Measurements from ENCODE around the gene WIPF3. TPM values are rescaled to one million over a fixed set of nuclear protein-coding genes. Genes with fewer than 3 reads are reported as not detected.

The WIPF3 gene
- 4.1 TPM for total RNA-seq

DNA sequence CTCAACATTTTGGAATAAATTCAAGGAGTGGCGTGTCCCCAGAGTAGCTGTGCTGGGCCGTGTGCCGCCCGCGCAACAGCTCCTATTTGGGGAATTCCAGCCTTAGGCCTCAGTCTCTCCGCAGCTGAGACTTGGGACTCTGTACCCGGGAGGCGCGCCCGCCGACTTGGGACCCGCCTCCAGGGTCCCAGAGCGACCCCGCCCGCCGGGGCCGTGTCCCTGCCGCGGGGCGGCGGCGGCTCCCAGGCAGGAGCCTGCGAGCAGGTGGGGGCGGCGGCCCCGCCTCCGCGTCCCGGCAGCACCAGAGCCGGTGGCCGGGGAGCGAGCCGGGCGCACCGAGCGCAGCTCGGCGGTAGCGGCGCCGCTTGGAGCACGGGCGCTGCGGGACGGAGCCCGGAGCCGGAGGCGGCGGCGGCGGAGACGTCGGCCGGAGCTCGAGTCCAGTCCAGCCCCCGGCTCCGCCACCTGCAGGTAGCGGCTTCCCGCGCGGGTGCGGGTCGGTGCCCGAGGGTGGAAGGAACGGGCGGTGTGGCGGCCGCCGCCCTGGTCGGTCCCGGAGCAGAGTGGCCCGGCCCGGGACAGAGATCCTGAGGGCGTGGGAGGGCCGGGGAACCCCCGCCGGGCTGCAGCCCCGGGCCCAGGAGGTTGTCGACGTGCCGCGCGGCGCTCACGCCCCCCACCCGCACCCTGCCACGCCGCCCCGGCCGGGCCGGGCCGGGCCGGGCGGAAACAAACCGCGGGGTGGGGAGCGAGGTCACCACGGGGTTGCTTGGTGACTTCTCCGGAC, at the start of gene WIPF3:
WIPF3 (plus strand) TSS at position 301 of the 787 bp plus-strand sequence. CDS start 28,217 bp downstream, outside the sequence.
- FAIRE-seq = no peak
- peak; percentile 37 to 46 for DNase-seq (ENCODE audit: low spot score in 2 of 2)

- DNase-seq (ENCODE audit: low spot score in 2 of 2) (no peak), FAIRE-seq (no peak)
Measured at GRCh38 chr7:29763266-29763665, 43.0 kb upstream of the WIPF3 start.

- FAIRE-seq (no peak), DNase-seq (ENCODE audit: low spot score in 2 of 2) (no peak)
Measured at GRCh38 chr7:29764227-29764626, 42.1 kb upstream of the WIPF3 start.

DNA sequence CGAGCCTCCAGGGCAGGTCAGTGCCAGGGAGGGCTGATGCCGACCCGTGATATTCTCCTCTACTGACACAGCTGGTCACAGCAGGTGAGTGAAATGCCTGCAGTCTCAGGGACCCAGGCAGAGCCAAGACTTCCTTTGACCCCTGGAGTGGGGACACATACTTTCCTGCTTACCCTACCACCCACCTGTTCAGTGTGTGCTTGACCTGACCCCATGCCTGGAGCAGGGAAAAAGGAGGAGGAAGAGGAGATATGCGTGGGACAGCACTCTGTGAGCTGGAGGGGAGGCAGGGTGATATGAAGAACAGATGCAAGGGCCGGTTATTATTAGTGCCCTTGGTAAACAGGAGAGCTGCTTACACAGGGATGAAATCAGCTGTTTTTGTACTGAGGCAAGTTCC, 40.8 kb upstream of the WIPF3 start:
- FAIRE-seq (no peak), DNase-seq (ENCODE audit: low spot score in 2 of 2) (no peak)

DNA sequence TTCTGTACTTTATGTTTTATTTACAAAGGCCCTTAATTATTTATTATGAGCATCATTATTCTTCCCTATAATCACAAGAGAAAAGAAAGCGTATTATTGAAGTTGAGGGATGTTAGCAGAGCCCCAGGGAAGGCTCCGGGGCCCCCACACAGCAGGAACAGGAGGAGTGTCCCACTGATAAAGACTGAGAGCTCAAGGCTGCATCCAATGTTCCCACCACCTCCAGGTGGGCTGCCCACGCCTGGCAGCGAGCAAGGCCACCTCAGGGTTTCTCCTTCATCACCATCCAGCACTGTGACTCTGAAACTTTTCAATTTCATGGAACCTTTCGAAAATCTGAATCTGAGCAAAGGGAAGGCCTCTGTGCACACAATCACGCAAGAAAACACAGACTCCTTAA, 35.9 kb upstream of the WIPF3 start:
- FAIRE-seq (no peak), DNase-seq (ENCODE audit: low spot score in 2 of 2) (no peak)

DNA sequence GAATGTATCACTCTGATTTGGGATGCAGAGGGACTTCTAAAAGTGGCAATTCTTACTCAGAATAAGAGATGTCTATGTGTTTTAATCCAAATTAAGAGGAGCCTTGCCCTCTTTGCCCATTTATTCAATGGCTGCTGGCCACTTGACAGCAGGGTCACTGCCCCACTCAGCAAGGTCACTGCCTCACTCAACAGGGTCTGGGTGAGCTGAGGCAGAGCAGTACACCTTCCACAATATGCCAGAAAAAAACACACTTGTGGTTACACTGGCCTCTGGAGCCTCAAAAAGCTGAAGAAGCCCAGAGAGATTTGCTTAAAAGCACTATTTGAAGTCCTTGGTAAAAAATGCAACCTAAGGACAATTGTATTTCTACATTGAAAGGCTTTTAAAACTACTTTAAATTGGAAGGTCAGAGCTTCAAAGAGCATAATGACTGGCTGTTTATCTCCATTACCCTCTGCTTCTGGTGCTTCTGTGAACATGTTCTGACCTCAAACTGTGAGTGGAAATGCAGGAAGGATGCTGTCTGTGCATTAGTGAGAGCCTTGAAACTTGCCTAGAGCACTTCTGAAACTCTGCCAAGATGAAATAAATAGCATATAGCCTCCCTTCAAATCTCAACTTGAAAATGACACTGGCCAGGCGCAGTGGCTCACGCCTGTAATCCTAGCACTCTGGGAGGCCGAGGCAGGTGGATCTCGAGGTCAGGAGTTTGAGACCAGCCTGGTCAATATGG, 35.1 kb upstream of the WIPF3 start:
- FAIRE-seq (no peak), DNase-seq (ENCODE audit: low spot score in 2 of 2) (no peak)

DNA sequence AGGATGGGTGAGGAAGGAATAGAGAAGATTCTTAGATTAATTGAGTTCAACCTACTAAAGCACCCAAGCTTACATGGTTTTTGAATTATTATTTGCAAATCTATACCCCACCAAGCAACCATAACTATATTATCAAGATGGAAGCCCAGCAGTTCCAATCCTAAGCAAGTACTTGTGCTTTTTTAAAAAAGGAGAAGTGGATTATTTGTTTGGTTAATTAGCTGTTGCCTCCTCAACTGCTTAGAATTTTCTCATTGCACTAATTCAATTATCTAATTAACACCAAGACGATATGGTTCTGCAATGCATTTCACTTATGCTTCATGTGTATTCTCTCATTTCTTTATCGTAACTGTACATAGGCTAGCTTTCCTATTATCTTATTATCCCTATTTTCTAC, 27.3 kb upstream of the WIPF3 start:
- FAIRE-seq (no peak), DNase-seq (ENCODE audit: low spot score in 2 of 2) (no peak)

GRCh38 chr7:29780346-29780745, 26.0 kb upstream of the WIPF3 start:
- FAIRE-seq (no peak), DNase-seq (ENCODE audit: low spot score in 2 of 2) (no peak)

- DNase-seq (ENCODE audit: low spot score in 2 of 2) = no peak
- FAIRE-seq = no peak
Measured at GRCh38 chr7:29783671-29784070, 22.6 kb upstream of the WIPF3 start.

DNA sequence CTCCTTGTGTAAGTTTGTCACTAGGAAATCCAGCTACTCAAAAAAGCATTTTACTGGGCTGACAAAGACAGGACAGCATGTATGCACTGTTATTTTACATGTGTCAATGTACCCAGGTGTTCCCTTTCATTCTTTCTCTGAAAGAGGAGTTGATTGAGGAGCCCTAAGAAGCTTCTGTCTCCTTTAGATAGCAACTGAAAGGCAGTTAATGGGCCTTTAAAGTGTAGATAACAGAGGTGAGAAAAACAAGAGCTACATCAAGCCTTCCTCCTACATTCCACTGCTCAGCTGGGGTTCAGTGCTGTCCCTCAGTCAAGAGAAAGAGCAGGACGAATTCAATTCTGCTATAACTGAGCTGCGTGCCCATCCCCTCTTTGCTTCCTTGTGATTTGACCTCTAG, 12.8 kb upstream of the WIPF3 start:
- DNase-seq (ENCODE audit: low spot score in 2 of 2) (no peak), FAIRE-seq (no peak)

- FAIRE-seq = no peak
- no peak for DNase-seq (ENCODE audit: low spot score in 2 of 2)
Measured at GRCh38 chr7:29794959-29795629, 11.2 kb upstream of the WIPF3 start.

DNA sequence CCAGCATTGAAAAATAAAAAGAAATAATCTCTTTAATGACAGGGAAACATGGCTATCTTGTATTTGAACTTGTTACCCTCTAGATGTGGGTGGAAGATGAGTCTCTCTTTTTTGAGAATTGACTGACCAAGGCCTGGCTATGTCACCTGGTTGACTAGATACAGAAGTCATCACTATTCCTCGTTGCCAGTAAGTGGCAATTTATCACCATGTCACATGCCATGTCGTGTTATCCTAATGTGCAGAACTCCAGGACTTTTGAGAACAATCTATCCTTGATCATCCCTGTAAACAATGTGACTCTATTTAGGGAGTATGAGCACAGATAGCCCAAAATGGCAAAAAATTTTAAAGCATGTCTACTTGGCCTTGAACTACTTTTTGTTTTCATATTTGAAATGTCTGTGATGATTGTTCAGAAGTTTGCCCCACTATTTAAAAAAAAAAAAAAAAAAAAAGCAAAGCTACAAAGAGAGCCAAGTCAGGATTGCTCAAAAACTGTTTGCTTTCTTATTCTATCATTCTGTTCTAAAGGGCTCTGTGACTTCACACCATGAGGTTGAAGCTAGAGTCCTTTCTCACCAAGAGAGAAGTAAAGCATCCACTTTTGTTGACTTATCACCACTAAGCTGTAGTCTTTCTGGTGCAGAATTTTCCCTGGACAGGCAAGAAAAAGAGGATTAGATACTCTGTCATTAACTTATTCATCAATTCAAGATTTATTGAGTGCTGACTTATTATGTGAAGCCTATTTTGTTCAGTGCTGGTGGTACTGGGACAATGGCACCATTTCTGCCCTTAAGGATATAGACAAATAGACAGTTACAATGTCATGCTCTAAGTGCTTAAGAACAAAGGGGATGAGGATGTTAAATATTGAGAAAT, 10.4 kb upstream of the WIPF3 start:
- FAIRE-seq (no peak), DNase-seq (ENCODE audit: low spot score in 2 of 2) (no peak)

DNA sequence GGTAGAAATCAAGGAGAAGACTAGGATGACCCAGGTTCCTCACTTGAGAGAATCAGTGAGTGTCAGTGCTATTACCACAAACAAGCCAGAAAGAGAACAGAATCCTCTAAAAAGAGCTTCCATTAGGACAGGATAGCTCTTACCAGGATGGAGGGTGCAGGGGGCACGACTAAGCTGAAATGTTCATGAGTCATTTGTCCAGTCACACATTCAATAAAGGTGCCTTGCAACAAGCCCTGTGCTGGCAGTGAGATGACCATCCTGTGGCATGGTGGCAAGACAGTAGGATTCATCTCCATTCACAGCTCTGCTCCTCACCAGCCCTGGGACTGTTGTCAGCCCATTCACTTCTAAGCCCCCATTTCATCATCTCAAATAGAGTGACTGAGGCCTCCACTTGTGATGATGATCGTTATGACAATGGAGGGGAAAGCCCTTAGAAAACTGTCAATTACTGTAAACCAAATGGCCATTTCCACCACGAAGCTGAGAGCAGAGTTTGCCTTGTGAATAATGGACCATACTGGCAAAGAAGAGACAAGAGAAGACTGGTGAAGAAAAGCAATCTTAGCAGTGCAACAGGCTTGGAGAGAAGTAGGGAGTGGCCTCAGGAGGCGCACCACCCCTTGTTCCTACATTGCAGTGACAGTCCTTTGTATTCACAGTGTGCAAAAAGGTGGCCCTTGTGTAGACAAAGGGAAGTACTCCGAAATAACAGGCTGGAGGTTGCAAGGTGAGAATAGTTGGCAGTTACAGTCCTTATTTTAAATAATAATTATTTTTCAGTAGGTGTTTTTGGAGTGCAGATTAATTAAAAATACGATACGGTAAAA, 9.0 kb upstream of the WIPF3 start:
- DNase-seq (ENCODE audit: low spot score in 2 of 2) = no peak
- no peak for FAIRE-seq

DNA sequence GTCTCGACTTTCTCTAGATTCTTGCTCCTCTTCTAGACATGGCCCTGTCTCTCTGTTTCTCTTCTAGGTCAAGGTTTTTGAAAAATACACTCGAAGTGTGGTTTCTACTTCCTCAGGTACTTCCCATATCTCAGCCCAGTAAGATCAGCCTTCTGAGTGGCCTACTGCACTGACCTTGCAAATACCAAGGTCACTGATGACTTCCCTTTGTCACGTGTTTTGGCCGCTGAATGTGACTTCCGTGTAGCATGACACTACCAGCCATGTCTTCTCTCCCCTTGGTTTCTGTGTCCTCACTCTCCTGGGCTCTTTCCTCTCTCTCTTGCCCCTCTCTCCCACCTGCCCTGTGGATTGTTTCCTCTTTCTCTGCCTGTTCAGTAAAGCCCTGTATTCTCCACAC, 7.9 kb upstream of the WIPF3 start:
- FAIRE-seq (no peak), DNase-seq (ENCODE audit: low spot score in 2 of 2) (no peak)

- DNase-seq (ENCODE audit: low spot score in 2 of 2) (no peak), FAIRE-seq (no peak)
Measured at GRCh38 chr7:29801929-29802328, 4.4 kb upstream of the WIPF3 start.

GRCh38 chr7:29805031-29805430, 1.3 kb upstream of the WIPF3 start:
- FAIRE-seq (no peak), DNase-seq (ENCODE audit: low spot score in 2 of 2) (no peak)

DNA sequence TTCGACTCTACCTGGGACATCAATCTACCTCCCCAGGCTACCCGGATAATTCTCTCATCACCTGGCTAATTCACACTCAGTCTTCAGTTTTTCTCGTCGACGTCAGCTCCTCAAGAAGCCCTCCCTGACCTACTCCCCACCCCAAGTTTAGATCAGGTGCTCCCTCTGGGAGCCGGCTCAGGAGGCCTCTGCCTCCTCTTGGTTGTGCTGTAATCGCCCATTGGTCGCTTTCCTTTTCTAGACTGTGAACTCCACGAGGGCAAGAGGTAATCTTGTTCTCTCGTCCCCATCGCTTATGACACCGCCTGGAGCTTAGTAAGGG, 461 bp upstream of the WIPF3 start:
- DNase-seq (ENCODE audit: low spot score in 2 of 2) (no peak), FAIRE-seq (no peak)

GRCh38 chr7:29806995-29807841, 910 bp downstream of the WIPF3 start:
- FAIRE-seq (no peak), DNase-seq (ENCODE audit: low spot score in 2 of 2) (peak; percentile 29 to 30)
